HepG2 (cell line): ENCODE data around the gene AFDN. TPM values are rescaled to one million over a fixed set of nuclear protein-coding genes. Genes with fewer than 3 reads are reported as not detected.
A peak's percentile ranks its signal among the peaks of the same experiment; 100 is the strongest.

Experiments
- CCAR2 ChIP-seq: fragments of 200-400 bp; formaldehyde crosslinking; optimal IDR thresholded peaks from 2 replicates; pipeline ENCODE3; 2018; ENCODE audit warnings: low read depth, mild to moderate bottlenecking, low read length, moderate library complexity
- JUNB ChIP-seq: sonication (generic); formaldehyde crosslinking; IDR thresholded peaks from 2 replicates; pipeline ENCODE4 v1.8.0; 2022; ENCODE audit warnings: missing genetic modification reagents, mild to moderate bottlenecking, borderline replicate concordance
- MAFF ChIP-seq: IDR thresholded peaks from 2 replicates; pipeline ENCODE4 v1.6.1; 2011; ENCODE audit warnings: low read depth, low read length, improper control_type of control experiment
- MBD4 ChIP-seq: IDR thresholded peaks from 2 replicates; pipeline ENCODE4 v1.6.1; 2012; ENCODE audit warnings: low read length, inconsistent platforms, borderline replicate concordance
- MEIS2 ChIP-seq: sonication (generic); formaldehyde crosslinking; IDR thresholded peaks from 2 replicates; pipeline ENCODE4 v1.9.0; 2021; ENCODE audit warnings: mild to moderate bottlenecking, missing genetic modification reagents
- NBN ChIP-seq: fragments of 450-650 bp; conservative IDR thresholded peaks from 2 replicates; pipeline ENCODE4 v1.6.1; 2017
- RBFOX2 ChIP-seq: fragments of 200-400 bp; formaldehyde crosslinking; IDR thresholded peaks from 2 replicates; pipeline ENCODE4 v1.6.1; 2017; ENCODE audit warnings: low read depth, mild to moderate bottlenecking, low read length
- SP5 ChIP-seq: IDR thresholded peaks from 2 replicates; pipeline ENCODE4 v1.6.1; 2016; ENCODE audit warnings: low read depth, borderline replicate concordance
- TBL1XR1 ChIP-seq: fragments of 150-350 bp; IDR thresholded peaks from 2 replicates; pipeline ENCODE4 v1.6.1; 2014; ENCODE audit warnings: borderline replicate concordance, low read length; ENCODE audit not compliant: partially characterized antibody
- ZFY ChIP-seq: sonication (generic); formaldehyde crosslinking; IDR thresholded peaks from 2 replicates; pipeline ENCODE4 v1.4.0; 2020; ENCODE audit warnings: missing genetic modification reagents
- ZMYM3 ChIP-seq: sonication (generic); formaldehyde crosslinking; IDR thresholded peaks from 2 replicates; pipeline ENCODE4 v1.5.1; 2020; ENCODE audit warnings: mild to moderate bottlenecking, missing genetic modification reagents
- ZNF3 ChIP-seq: IDR thresholded peaks from 2 replicates; pipeline ENCODE4 v1.7.0; 2017; ENCODE audit warnings: inconsistent platforms
- ZNF34 ChIP-seq: sonication (generic); formaldehyde crosslinking; IDR thresholded peaks from 2 replicates; pipeline ENCODE4 v1.4.0; 2020; ENCODE audit warnings: mild to moderate bottlenecking, missing genetic modification reagents, borderline replicate concordance
- ZNF570 ChIP-seq: sonication (generic); formaldehyde crosslinking; IDR thresholded peaks from 2 replicates; pipeline ENCODE4 v1.4.0; 2020; ENCODE audit warnings: mild to moderate bottlenecking, missing genetic modification reagents, borderline replicate concordance
- ZNF616 ChIP-seq: sonication (generic); formaldehyde crosslinking; IDR thresholded peaks from 2 replicates; pipeline ENCODE4 v1.5.0; 2020; ENCODE audit warnings: low read depth, mild to moderate bottlenecking, missing genetic modification reagents
- ZNF703 ChIP-seq: sonication (generic); formaldehyde crosslinking; IDR thresholded peaks from 2 replicates; pipeline ENCODE4 v1.5.1; 2020; ENCODE audit warnings: missing genetic modification reagents, mild to moderate bottlenecking, moderate library complexity, borderline replicate concordance
- polyA plus RNA-seq, 8 experiments: library from polyadenylated mRNA; depleted of rRNA in 3 of 8; stranded (reverse) in 7 of 8; unstranded in 1 of 8; fragments of >200 nt; fragmentation: Illumina TruSeq in 4 of 8; extraction: Trizol in 4 of 8; gene quantifications; 2 replicates each; pipeline versions ENCODE4 v1.2.1 to v1.2.3, GENCODE V29; 2011 to 2016; ENCODE audit warnings: low read depth in 4 of 8, missing spikeins in 1 of 8, mixed read lengths in 1 of 8; ENCODE audit not compliant: insufficient read depth in 1 of 8
- total RNA-seq, 5 experiments: library from RNA; depleted of rRNA; stranded (reverse); fragments of >200 nt; fragmentation: Illumina TruSeq; extraction: Trizol; gene quantifications; 2 replicates each; pipeline ENCODE4 v1.2.3, GENCODE V29; 2016; ENCODE audit warnings: low read depth in 1 of 5
- TF ChIP-seq, protein P1 (sequence below): sonication (generic); formaldehyde crosslinking; IDR thresholded peaks from 2 replicates; pipeline ENCODE4 v1.8.0; 2023; ENCODE audit warnings: mild to moderate bottlenecking, missing genetic modification reagents
- TF ChIP-seq, protein P2 (sequence below): sonication (generic); formaldehyde crosslinking; IDR thresholded peaks from 2 replicates; pipeline ENCODE4 v1.5.0; 2020; ENCODE audit warnings: missing genetic modification reagents
- TF ChIP-seq, protein P3 (sequence below): sonication (generic); formaldehyde crosslinking; IDR thresholded peaks from 2 replicates; pipeline ENCODE4 v1.4.0; 2020; ENCODE audit warnings: mild to moderate bottlenecking, low read depth, missing genetic modification reagents
- TF ChIP-seq, protein P4 (sequence below): sonication (generic); formaldehyde crosslinking; IDR thresholded peaks from 2 replicates; pipeline ENCODE4 v1.4.0; 2020; ENCODE audit warnings: missing genetic modification reagents
- TF ChIP-seq, protein P5 (sequence below): sonication (generic); formaldehyde crosslinking; IDR thresholded peaks from 2 replicates; pipeline ENCODE4 v1.5.1; 2020; ENCODE audit warnings: missing genetic modification reagents, mild to moderate bottlenecking, borderline replicate concordance

The AFDN gene
- total and polyA plus RNA-seq, 2 of the 13 experiments (the other 11 are each of a cell fraction or from before 2014, with no cell fraction given), result 136 to 151 TPM

DNA sequence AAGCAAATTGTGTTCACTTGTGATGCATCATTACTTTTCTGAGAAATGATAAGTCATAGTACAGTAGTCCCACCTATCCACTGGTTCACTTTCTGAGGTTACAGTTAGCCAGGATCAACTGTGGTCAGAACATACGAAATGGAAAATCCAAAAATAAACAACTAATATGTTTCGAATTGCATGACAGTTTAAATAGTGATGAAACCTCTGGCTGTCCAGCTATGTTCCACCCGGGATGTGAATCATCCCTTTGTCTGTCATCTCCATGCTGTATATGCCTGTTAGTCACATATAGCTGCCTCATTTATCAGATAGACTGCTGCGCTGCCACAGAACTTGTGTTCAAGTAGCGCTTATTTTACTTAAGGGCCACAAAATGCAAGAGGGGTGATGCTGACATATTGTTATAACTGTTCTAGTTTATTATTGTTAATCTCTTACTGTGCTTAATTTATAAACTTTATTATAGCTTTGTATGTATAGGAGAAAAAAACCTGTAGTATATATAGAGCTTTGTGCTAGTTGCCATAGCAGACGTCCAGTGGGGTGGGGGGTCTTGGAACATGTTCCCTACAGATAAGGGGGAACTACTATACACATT, 29.2 kb downstream of the AFDN start (continued):
- TF ChIP-seq ZMYM3 (CRISPR knock-in tag) (no peak), JUNB (peak; percentile 49; the same call in 1 of the 2 replicates), RBFOX2 (no peak), ZNF3 (no peak), SP5 (CRISPR knock-in tag) (no peak; the same call in 1 of the 2 replicates), ZNF616 (no peak), CCAR2 (no peak), ZNF34 (CRISPR knock-in tag) (no peak), ZFY (CRISPR knock-in tag) (no peak), ZNF703 (CRISPR knock-in tag) (no peak), MEIS2 (CRISPR knock-in tag) (0 out of 2 replicates have a peak, but pooled peaks have one; percentile 25), MBD4 (no peak), ZNF570 (CRISPR knock-in tag) (no peak), TBL1XR1 (peak; percentile 57), NBN (no peak), MAFF (no peak)
- TF ChIP-seq, protein P1, sequence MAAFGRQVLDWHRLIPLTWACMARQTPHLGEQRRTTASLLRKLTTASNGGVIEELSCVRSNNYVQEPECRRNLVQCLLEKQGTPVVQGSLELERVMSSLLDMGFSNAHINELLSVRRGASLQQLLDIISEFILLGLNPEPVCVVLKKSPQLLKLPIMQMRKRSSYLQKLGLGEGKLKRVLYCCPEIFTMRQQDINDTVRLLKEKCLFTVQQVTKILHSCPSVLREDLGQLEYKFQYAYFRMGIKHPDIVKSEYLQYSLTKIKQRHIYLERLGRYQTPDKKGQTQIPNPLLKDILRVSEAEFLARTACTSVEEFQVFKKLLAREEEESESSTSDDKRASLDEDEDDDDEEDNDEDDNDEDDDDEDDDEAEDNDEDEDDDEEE (CRISPR knock-in tag), result no peak
- TF ChIP-seq, protein P2, sequence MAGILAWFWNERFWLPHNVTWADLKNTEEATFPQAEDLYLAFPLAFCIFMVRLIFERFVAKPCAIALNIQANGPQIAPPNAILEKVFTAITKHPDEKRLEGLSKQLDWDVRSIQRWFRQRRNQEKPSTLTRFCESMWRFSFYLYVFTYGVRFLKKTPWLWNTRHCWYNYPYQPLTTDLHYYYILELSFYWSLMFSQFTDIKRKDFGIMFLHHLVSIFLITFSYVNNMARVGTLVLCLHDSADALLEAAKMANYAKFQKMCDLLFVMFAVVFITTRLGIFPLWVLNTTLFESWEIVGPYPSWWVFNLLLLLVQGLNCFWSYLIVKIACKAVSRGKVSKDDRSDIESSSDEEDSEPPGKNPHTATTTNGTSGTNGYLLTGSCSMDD (CRISPR knock-in tag), result no peak
- TF ChIP-seq, protein P3, sequence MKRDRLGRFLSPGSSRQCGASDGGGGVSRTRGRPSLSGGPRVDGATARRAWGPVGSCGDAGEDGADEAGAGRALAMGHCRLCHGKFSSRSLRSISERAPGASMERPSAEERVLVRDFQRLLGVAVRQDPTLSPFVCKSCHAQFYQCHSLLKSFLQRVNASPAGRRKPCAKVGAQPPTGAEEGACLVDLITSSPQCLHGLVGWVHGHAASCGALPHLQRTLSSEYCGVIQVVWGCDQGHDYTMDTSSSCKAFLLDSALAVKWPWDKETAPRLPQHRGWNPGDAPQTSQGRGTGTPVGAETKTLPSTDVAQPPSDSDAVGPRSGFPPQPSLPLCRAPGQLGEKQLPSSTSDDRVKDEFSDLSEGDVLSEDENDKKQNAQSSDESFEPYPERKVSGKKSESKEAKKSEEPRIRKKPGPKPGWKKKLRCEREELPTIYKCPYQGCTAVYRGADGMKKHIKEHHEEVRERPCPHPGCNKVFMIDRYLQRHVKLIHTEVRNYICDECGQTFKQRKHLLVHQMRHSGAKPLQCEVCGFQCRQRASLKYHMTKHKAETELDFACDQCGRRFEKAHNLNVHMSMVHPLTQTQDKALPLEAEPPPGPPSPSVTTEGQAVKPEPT, result no peak
- TF ChIP-seq, protein P4, sequence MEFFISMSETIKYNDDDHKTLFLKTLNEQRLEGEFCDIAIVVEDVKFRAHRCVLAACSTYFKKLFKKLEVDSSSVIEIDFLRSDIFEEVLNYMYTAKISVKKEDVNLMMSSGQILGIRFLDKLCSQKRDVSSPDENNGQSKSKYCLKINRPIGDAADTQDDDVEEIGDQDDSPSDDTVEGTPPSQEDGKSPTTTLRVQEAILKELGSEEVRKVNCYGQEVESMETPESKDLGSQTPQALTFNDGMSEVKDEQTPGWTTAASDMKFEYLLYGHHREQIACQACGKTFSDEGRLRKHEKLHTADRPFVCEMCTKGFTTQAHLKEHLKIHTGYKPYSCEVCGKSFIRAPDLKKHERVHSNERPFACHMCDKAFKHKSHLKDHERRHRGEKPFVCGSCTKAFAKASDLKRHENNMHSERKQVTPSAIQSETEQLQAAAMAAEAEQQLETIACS (CRISPR knock-in tag), result no peak
- TF ChIP-seq, protein P5, sequence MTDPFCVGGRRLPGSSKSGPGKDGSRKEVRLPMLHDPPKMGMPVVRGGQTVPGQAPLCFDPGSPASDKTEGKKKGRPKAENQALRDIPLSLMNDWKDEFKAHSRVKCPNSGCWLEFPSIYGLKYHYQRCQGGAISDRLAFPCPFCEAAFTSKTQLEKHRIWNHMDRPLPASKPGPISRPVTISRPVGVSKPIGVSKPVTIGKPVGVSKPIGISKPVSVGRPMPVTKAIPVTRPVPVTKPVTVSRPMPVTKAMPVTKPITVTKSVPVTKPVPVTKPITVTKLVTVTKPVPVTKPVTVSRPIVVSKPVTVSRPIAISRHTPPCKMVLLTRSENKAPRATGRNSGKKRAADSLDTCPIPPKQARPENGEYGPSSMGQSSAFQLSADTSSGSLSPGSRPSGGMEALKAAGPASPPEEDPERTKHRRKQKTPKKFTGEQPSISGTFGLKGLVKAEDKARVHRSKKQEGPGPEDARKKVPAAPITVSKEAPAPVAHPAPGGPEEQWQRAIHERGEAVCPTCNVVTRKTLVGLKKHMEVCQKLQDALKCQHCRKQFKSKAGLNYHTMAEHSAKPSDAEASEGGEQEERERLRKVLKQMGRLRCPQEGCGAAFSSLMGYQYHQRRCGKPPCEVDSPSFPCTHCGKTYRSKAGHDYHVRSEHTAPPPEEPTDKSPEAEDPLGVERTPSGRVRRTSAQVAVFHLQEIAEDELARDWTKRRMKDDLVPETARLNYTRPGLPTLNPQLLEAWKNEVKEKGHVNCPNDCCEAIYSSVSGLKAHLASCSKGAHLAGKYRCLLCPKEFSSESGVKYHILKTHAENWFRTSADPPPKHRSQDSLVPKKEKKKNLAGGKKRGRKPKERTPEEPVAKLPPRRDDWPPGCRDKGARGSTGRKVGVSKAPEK (CRISPR knock-in tag), result no peak
